Measurements from ENCODE around the gene TNFSF11.

TNFSF11 gene

GRCh38 chr13:42561752-42562467, 12.0 kb upstream of the TNFSF11 start:
- DNase-seq, result no peak

DNA sequence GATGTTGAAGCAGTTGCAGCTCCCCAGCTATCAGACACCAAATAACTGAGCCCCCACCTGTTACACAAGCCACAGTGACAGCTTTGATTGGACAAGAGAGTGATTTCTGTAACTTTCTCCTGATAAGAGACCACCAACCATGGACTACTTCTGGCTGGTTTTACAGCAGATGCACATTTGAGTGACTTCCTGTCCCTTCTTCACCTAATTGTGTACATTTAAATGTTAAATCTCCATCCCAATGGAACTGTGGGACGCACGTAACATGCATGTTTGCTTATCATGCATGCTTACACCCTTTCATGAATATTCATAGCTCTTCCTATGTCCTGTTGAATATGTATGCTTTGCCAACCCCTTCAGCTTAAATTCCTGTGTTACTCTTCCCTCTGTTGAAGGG, 6.0 kb upstream of the TNFSF11 start:
- no peak for DNase-seq

GRCh38 chr13:42569576-42570344, 4.2 kb upstream of the TNFSF11 start:
- no peak for DNase-seq

GRCh38 chr13:42571895-42572294, 2.1 kb upstream of the TNFSF11 start:
- no peak for DNase-seq

DNA sequence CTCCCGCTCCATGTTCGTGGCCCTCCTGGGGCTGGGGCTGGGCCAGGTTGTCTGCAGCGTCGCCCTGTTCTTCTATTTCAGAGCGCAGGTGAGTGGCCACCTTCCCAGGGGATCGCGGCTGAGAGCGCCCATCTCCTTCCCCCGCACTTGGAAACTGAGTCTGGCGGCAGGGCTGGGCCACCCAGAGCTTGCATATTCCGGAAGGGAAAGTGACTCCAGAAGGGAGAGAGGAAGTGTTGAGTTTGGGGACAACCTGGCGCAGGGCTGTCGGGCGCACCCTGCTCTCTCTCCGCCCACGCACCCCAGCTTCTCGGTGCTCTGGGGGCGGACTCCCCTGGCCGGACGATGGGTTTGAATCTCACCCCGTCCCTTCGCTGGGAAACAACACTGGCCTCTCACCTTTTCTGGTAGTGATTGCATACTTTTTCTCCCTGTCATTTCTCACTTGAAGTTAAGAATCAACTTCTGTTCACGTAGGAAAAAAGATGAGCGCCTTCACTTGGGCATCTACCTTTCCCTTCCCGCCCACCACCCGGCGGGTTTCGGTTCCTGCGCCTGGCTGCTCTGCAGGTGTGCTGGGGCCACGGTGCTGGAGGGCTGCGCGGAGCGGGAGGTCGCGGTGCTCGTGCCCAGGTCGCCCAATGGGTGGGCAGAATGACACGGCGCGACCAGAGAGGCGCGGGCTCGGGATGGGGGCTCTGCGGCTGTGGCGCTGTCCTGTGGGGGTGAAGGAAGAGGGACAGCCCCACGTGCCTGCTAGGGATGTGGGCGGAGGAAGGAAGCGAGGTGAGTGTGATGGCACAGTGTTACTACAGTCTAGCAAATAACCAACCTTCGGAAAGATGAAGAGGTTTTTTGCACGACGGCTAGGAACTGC, 721 bp downstream of the TNFSF11 start:
- DNase-seq, result no peak

DNA sequence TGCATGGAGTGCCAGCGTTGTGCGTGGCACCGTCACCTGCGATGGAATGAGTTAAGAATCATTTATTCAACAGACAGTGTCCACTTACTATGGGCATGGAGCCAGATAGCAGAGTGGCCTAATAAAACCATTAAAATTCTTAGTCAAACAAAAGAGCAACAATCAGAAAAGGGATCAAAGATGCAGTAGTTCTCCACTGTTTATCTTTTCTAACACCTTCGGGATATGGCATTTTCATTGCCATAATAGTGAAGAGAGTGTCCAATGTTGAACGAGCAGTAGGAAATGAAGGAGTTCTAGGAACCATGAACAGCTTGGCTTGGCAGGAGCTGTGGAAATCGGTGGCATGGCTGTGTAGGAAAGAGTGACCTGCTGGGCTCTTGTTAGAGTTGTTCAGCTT, 2.0 kb downstream of the TNFSF11 start:
- no peak for DNase-seq

DNA sequence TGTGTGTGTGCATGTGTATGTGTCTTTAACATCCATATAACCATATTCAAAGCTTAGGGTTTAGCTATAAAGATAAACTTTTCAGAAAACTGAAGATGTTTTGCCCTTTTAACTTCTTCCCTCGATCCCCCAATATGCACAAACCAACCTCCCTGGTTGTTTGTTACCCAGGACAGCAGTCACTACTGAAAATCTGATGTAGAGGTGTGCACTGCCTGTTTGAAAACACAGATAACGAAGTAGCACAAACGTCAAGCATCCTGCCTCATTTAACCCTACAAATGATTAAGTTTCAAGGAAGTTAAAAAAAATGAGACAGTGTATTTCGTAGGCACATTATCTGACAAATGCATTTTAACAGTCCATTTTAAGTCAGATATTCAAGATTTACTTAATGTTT, 3.6 kb downstream of the TNFSF11 start:
- DNase-seq, result no peak

- DNase-seq, result no peak
These were observed 6.7 kb downstream of the TNFSF11 start for GRCh38 chr13:42580644-42581043.

DNA sequence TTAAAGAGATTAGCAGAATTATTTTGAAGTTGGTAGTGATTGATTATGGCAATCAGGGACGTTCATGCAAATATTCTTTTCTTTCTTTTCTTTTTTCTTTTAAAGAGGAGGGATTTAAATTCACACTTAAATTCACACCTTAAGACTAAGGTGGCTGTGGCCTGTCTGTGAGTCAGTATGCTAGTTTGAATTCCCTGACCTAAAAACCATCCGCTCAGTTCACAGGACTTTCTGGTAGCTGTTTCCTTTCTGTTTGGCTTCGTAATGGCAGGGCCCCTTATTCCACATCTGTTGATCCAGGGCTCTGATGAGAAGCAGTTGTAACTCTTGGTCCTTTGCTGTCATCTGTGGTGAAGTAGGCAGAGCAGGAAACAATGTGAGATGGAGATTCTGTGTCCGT, 7.5 kb downstream of the TNFSF11 start:
- DNase-seq, result no peak

GRCh38 chr13:42591602-42592001, 17.6 kb downstream of the TNFSF11 start:
- no peak for DNase-seq

DNA sequence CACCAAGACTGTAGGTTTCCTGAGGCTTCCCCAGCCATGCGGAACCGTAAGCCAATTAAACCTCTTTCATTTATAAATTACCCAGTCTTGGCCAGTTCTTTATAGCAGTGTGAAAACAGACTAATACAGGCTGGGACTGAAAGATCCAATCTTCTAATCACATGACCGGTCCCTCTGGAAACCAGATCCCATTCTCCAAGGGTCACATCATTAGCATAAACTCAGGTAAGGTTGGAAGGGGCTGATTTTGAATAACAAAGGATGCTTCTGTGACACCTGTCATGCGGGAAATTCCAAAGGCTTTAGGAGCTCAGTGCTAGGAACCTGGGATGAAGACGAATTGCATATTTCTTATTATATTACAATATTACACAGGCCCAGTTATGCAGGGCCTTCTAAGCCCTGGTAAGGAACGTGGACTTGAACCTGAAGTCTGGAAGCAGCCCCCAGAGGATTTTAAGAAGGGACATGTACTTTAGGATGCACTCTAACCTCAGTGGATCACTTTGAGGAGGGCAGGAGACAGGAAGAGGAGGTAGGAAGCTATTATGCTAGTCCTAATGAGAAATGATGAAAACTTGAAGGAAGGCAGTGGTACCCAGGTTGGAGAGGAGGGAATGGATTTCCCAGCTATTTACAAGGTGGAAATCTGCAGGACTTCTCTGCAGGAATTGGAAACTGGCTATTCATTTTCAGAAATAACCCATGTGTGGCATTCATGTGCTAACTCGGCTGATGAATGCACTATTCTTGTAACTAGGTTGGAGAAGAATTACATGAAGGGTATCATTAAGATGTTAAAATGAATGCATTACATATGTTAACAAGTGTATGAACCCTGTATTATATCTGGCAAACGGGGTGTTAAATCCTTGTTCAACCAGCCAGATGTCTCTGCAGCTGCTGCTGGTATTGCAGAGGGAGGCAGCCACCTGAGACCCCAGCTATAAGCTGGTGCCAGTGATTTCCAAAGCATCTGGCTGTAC, 19.3 kb downstream of the TNFSF11 start:
- no peak for DNase-seq

- peak; percentile 64 for DNase-seq
These were observed 20.7 kb downstream of the TNFSF11 start for GRCh38 chr13:42594481-42595252.

GRCh38 chr13:42595253-42595571, 21.3 kb downstream of the TNFSF11 start:
- DNase-seq, result no peak

GRCh38 chr13:42597505-42597904, 23.6 kb downstream of the TNFSF11 start:
- no peak for DNase-seq

GRCh38 chr13:42600943-42601342, 27.0 kb downstream of the TNFSF11 start:
- no peak for DNase-seq

DNA sequence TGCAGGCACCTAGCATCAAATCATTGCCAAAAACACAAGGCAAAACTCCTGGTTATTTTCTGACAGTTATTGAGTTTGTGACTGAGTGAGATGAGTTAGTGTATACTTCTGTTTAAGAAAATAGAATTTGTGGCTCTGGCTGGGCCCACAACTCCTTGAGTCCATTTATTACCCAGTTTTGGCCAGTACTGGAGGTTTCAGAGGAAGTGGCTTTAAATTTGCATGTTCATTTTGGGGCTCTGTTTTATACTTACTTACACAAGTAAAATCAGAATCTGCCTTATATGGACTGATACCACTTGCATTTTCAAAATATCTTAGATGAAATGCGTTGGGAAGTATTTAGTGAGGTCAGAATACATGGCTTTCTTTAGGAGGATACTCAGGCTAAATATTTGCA, 29.0 kb downstream of the TNFSF11 start:
- DNase-seq, result no peak

DNA sequence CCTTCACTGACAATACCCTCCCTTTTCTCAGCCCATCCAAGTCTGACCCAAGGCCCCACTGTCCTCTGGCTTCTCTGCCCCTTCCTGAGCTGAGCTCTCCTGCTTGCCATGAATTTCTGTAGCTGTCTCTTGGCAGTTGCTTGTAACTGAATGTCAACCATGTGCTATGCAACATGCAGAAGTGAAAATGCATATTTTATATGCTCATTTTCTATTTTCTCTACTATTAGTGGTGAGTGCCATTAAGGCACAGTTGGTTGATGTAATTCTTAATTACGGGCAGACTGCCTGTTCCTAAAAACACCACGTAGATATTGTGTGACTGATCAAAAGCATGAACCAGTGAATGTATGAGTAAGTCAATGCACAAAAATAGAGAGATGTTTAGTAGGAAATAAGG, 29.6 kb downstream of the TNFSF11 start:
- no peak for DNase-seq

- DNase-seq, result no peak
These were observed 33.6 kb downstream of the TNFSF11 start for GRCh38 chr13:42607546-42607945.

DNA sequence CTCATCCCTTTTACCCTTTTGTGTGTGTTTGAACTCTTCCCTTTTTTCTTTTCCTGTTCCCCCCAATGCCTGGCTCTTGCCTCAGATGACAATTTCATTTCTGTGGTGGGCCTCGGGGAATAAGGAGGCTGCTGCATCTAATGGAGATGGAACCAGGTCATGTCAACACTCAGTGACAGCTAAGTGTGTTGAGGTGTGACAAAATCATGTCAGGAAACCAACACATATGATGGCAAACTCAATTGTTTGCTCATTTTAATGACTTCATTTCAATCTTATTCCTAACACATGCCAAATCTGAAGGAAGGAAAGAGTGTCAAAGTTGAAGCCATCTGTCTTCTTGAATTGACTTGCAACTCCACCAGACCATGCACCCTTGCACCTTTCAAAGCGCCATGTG, 36.7 kb downstream of the TNFSF11 start:
- DNase-seq, result no peak

- DNase-seq, result no peak
These were observed 37.3 kb downstream of the TNFSF11 start for GRCh38 chr13:42611086-42611779.
